Breast epithelium (tissue), 4 donors: ENCODE data around the gene HRH3. TPM values are rescaled to one million over a fixed set of nuclear protein-coding genes. Genes with fewer than 3 reads are reported as not detected.

Experiments
- DNase-seq, 2 donors: peaks; one replicate each; pipeline ENCODE4 v3.0.0-alpha.2; 2019; ENCODE audit warnings: low spot score in 2 of 2
- H3K27ac ChIP-seq, 2 donors: fragments of 200-600 bp; sonication (generic) in 1 of 2; one replicate each; pipeline ENCODE4 v1.5.1; 2016 to 2019; ENCODE audit warnings: mild to moderate bottlenecking in 1 of 2
- H3K27me3 ChIP-seq, 2 donors: fragments of 200-600 bp; sonication (generic) in 1 of 2; one replicate each; pipeline versions ENCODE4 v1.5.1 to v1.6.0; 2017 to 2019; ENCODE audit warnings: control low read depth in 1 of 2, mild to moderate bottlenecking in 1 of 2
- H3K36me3 ChIP-seq: fragments of 200-600 bp; one replicate; pipeline ENCODE4 v1.5.1; 2019
- H3K4me1 ChIP-seq, 2 donors: fragments of 200-600 bp; sonication (generic); one replicate each; pipeline ENCODE4 v1.5.1; 2016 to 2019; ENCODE audit warnings: control low read depth in 1 of 2
- H3K4me3 ChIP-seq, 3 donors: fragments of 200-600 bp; sonication (generic); 1 replicate in 2 of 3; 2 replicates in 1 of 3; pipeline ENCODE4 v1.5.1; 2016 to 2019; ENCODE audit warnings: mild to moderate bottlenecking in 3 of 3, moderate library complexity in 2 of 3
- H3K9me3 ChIP-seq, 2 donors: fragments of 200-600 bp; sonication (generic) in 1 of 2; one replicate each; pipeline ENCODE4 v1.5.1; 2016 to 2019; ENCODE audit warnings: control low read depth in 1 of 2
- POLR2A ChIP-seq: fragments of 450-650 bp; IDR thresholded peaks from one replicate; pipeline ENCODE4 v1.6.1; 2016; ENCODE audit warnings: antibody characterized with exemption, mild to moderate bottlenecking, moderate library complexity
- POLR2AphosphoS5 ChIP-seq, 3 donors: sonication (generic); formaldehyde crosslinking; IDR thresholded peaks; one replicate each; pipeline ENCODE4 v1.6.1; 2017; ENCODE audit warnings: antibody characterized with exemption in 3 of 3
- intact Hi-C: fragments of 100-400 bp; cut with DNase I; formaldehyde crosslinking; loops from one replicate; pipeline ENCODE4 v1.15.1; 2023; ENCODE audit warnings: low total_unique reads
- total RNA-seq, 3 donors: library from RNA; depleted of rRNA; stranded (reverse); fragments of >200 nt; gene quantifications; one replicate each; pipeline ENCODE4 v1.1.0, GENCODE V29; 2016
- TF ChIP-seq, protein P1 (sequence below), 3 donors: fragments of 450-650 bp; IDR thresholded peaks; one replicate each; pipeline ENCODE4 v1.5.1; 2016 to 2017; ENCODE audit warnings: antibody characterized with exemption in 3 of 3, mild to moderate bottlenecking in 3 of 3, moderate library complexity in 3 of 3

The HRH3 gene
- total RNA-seq, 3 donors from 2014 or later, result not detected

DNA sequence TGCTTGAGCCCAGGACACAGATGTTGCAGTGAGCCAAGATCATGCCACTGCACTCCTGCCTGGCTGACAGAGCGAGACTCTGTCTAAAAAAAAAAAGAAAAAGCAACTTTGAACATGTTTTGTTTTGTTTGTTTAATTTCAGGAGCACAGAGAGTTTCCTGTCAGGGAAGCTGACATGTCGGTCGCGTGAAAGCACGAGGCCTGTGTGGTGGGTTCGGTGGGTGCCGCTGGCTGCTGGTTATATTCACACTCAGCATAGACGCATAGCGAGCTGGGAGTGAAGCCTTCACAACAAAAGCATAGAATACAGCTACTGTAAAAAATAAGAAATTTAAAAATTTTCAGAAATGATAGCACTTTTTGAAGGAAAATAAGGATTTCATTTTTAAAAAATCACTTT, 22.8 kb downstream of the HRH3 start:
- DNase-seq, result no peak
- H3K36me3 ChIP-seq, result peaks cover 6% of the 10 kb centered on the region
- TF ChIP-seq POLR2AphosphoS5 (IDR thresholded peaks at IDR 0.05), result no peak
- TF ChIP-seq, protein P1, sequence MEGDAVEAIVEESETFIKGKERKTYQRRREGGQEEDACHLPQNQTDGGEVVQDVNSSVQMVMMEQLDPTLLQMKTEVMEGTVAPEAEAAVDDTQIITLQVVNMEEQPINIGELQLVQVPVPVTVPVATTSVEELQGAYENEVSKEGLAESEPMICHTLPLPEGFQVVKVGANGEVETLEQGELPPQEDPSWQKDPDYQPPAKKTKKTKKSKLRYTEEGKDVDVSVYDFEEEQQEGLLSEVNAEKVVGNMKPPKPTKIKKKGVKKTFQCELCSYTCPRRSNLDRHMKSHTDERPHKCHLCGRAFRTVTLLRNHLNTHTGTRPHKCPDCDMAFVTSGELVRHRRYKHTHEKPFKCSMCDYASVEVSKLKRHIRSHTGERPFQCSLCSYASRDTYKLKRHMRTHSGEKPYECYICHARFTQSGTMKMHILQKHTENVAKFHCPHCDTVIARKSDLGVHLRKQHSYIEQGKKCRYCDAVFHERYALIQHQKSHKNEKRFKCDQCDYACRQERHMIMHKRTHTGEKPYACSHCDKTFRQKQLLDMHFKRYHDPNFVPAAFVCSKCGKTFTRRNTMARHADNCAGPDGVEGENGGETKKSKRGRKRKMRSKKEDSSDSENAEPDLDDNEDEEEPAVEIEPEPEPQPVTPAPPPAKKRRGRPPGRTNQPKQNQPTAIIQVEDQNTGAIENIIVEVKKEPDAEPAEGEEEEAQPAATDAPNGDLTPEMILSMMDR (IDR thresholded peaks at IDR 0.05), result no peak
- TF ChIP-seq POLR2A, result no peak
- no peaks in the 10 kb centered on the region for H3K4me1 ChIP-seq
- no peak overlapping the region for H3K4me3 ChIP-seq
- no peaks in the 10 kb centered on the region for H3K27me3 ChIP-seq
- H3K9me3 ChIP-seq, result no peaks in the 10 kb centered on the region
- no peak overlapping the region for H3K27ac ChIP-seq
- intact Hi-C loops, result no loop called here

DNA sequence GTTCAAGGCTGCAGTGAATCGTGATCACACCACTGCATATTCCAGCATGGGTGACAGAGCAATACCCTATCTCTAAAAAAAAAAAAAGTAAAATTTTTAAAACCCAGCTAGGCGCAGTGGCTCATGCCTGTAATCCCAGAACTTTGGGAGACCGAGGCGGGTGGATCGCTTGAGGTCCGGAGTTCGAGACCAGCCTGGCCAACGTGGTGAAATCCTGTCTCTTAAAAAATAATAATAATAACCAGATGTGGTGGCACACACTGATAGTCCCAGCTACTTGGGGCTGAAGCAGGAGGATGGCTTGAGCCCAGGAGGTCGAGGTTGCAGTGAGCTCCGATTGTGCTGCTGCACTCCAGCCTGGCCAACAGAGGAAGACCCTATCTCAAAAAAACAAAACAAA, 23.8 kb downstream of the HRH3 start:
- H3K9me3 ChIP-seq, result no peaks in the 10 kb centered on the region
- TF ChIP-seq POLR2A (no peak), POLR2AphosphoS5 (IDR thresholded peaks at IDR 0.05) (no peak)
- TF ChIP-seq, protein P1 (IDR thresholded peaks at IDR 0.05), result no peak
- peaks cover 6% of the 10 kb centered on the region for H3K36me3 ChIP-seq
- H3K27me3 ChIP-seq, result no peaks in the 10 kb centered on the region
- no peaks in the 10 kb centered on the region for H3K4me1 ChIP-seq
- no peak overlapping the region for H3K27ac ChIP-seq
- intact Hi-C loops, result no loop called here
- no peak for DNase-seq
- no peak overlapping the region for H3K4me3 ChIP-seq

DNA sequence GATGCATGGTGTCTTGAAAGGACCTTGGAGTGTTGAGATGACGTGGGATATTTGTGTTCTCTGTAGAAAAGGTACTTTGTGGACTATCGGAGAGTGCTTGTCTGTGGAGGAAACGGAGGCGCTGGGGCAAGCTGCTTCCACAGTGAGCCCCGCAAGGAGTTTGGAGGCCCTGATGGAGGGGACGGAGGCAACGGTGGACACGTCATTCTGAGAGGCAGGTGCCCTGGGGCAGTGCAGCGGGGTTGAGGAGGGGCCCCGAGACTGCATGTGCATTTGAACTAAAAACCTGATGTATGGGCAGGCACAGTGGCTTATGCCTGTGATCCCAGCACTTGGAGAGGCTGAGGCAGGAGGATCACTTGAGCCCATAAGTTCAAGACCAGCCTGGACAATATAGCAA, 24.3 kb downstream of the HRH3 start:
- intact Hi-C loops, result no loop called here
- no peak overlapping the region for H3K27ac ChIP-seq
- H3K9me3 ChIP-seq, result no peaks in the 10 kb centered on the region
- H3K36me3 ChIP-seq, result peaks cover 4% of the 10 kb centered on the region
- no peaks in the 10 kb centered on the region for H3K4me1 ChIP-seq
- DNase-seq, result no peak
- TF ChIP-seq POLR2A (no peak), POLR2AphosphoS5 (IDR thresholded peaks at IDR 0.05) (no peak)
- TF ChIP-seq, protein P1 (IDR thresholded peaks at IDR 0.05), result no peak
- H3K4me3 ChIP-seq, result no peak overlapping the region
- H3K27me3 ChIP-seq, result no peaks in the 10 kb centered on the region

DNA sequence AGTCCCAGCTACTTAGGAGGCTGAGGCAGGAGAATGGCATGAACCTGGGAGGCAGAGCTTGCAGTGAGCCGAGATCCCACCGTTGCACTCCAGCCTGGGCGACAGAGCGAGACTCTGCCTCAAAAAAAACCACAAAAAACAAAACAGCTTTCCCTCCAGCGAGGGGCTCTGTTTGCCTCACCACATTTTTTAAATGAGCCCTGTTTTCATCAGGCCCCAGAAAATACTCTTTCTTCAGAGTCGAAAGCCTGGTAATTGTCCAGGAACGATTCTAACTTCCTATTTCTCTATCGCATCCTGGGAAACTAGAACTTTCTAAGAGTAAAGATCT, 25.0 kb downstream of the HRH3 start:
- no peaks in the 10 kb centered on the region for H3K27me3 ChIP-seq
- no peaks in the 10 kb centered on the region for H3K9me3 ChIP-seq

DNA sequence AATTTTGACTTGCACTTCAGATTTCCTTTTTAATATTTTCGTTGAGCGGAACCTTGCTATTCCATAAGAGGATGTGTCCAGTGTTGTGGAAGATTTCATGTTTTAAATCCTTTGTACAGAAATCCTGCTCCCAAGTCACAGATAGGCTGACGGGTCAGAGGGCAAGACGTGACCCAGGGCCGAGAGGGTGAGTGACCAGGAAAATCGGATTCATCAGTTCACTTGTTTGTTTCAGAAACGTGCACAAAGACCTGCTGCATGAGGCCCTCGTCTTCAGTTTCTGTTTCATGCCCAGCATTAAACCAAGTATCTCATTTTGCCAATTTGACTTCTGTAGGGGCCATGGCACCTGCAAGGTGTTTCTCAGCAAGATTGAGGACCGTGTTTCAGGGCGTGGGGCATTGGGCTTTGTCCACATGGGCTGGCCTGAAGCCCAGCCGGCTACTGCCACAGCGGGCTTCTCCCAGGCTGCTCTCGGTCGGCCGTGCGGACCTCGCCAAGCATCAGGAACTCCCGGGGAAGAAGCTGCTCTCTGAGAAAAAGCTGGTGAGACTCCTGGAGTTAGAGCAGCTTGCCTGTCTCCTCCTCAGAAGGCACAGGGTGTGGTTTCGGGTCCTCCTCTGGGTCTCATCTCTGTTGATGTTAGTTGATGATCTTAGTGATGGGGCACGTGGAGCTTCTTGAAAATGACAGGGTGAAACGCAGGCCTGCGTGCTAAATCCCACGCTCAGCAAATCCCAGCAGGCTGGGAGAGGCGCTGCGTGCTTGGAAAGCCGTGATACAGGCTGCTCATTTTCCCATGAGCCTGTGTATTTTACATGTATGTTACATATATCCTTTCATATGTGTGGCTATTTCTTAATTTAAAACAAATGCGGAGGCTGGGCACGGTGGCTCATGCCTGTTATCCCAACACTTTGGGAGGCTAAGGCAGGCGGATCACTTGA, 26.7 kb downstream of the HRH3 start:
- Histone ChIP-seq H3K4me3 (no peak overlapping the region), H3K27ac (no peak overlapping the region), H3K27me3 (no peaks in the 10 kb centered on the region), H3K9me3 (no peaks in the 10 kb centered on the region), H3K4me1 (no peaks in the 10 kb centered on the region), H3K36me3 (no peaks in the 10 kb centered on the region)
- no peak for DNase-seq
- intact Hi-C loops, result loop anchor here (5.0 kb wide), 1 partner anchor 1004 kb away; no protein-coding TSS in a partner anchor
- TF ChIP-seq, protein P1 (IDR thresholded peaks at IDR 0.05), result no peak
- no peak for TF ChIP-seq POLR2A
- no peak for TF ChIP-seq POLR2AphosphoS5 (IDR thresholded peaks at IDR 0.05)

More for the DNA sequence above, 25.0 kb downstream of the HRH3 start:
- H3K36me3 ChIP-seq, result no peaks in the 10 kb centered on the region
- H3K4me1 ChIP-seq, result no peaks in the 10 kb centered on the region
- DNase-seq, result no peak
- TF ChIP-seq, protein P1 (IDR thresholded peaks at IDR 0.05), result no peak
- TF ChIP-seq POLR2AphosphoS5 (IDR thresholded peaks at IDR 0.05), result no peak
- intact Hi-C loops, result no loop called here
- H3K4me3 ChIP-seq, result no peak overlapping the region
- no peak overlapping the region for H3K27ac ChIP-seq
